ENCODE results near the gene CADPS2. TPM values are rescaled to one million over a fixed set of nuclear protein-coding genes. Genes with fewer than 3 reads are reported as not detected.
A peak's percentile ranks its signal among the peaks of the same experiment; 100 is the strongest.

Gene CADPS2
- total RNA-seq, 1 experiment from 2014 or later: 16.6 TPM

DNA sequence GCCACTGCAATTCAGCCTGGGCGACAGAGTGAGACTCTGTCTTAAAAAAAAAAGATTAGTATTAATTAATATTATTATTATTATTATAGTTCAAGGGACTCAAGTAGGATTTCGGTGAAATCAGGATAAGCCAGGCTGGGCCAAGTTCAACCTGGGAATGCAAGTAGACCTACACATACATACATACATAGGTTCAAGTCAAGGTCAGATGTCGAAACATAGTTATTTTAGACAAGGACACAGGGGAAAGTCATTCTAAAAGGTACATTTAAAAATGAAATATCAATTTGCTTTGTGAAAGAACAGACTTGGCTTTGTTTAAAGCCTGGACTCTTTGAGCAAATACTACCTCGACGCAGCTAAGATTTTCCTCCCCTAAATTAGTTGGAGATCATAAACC lies 336.7 kb downstream of the CADPS2 start:
- Histone ChIP-seq H3K4me1 (replicated peaks) (no peaks in the 10 kb centered on the region), H3K27ac (no peak overlapping the region), H3K4me3 (no peak overlapping the region), H3K36me3 (no peaks in the 10 kb centered on the region), H3K27me3 (replicated peaks) (no peaks in the 10 kb centered on the region), H3K9me3 (replicated peaks) (no peaks in the 10 kb centered on the region)
- DNase-seq (ENCODE audit: low read depth in 1 of 2, low spot score in 2 of 2): no peak

DNA sequence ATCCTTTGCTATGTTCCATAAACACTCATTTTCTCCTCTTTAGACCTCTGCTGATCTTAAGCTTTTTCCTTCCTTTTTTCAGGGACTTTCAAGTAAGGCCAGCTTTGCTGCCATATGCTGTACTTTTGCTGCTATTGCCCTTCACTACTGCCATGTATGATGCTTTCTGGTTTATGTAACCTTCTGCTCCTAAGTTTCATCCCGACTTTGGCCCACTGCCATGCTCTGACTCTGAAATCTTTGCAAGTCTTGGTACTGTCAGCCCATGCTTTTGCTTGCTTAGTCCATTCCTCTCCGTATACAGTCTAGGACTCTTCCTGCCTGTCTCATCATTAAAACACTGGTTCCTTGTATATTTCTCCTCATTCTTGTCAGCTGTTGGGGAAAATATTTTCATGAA lies 339.8 kb downstream of the CADPS2 start:
- H3K4me1 ChIP-seq (replicated peaks): no peaks in the 10 kb centered on the region
- no peak overlapping the region for H3K4me3 ChIP-seq
- H3K27ac ChIP-seq: no peak overlapping the region
- no peaks in the 10 kb centered on the region for H3K27me3 ChIP-seq (replicated peaks)
- H3K36me3 ChIP-seq: no peaks in the 10 kb centered on the region
- DNase-seq (ENCODE audit: low read depth in 1 of 2, low spot score in 2 of 2): no peak
- H3K9me3 ChIP-seq (replicated peaks): no peaks in the 10 kb centered on the region

DNA sequence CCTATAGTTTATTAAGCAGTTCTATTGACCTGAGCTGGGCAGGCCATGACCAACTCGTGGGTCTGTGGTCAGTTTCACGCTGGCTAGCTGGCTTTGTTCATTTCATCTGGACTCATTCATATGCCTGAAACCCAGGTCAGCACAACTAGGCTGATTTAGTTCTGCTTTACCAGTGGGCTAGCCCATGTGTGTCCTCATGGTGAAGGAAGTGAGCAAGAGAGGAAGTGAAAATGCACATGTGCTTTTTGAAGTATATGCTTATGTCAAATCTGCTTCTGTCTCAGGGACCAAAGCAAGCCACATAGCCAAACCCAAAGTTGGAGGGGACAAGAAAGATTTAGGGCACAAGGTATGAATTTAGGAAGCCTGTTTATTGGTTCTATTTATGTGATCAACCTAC lies 341.8 kb downstream of the CADPS2 start:
- no peaks in the 10 kb centered on the region for H3K9me3 ChIP-seq (replicated peaks)
- no peak overlapping the region for H3K27ac ChIP-seq
- no peak for DNase-seq (ENCODE audit: low read depth in 1 of 2, low spot score in 2 of 2)
- no peak overlapping the region for H3K4me3 ChIP-seq
- H3K27me3 ChIP-seq (replicated peaks): no peaks in the 10 kb centered on the region
- H3K4me1 ChIP-seq (replicated peaks): no peaks in the 10 kb centered on the region
- no peaks in the 10 kb centered on the region for H3K36me3 ChIP-seq

DNA sequence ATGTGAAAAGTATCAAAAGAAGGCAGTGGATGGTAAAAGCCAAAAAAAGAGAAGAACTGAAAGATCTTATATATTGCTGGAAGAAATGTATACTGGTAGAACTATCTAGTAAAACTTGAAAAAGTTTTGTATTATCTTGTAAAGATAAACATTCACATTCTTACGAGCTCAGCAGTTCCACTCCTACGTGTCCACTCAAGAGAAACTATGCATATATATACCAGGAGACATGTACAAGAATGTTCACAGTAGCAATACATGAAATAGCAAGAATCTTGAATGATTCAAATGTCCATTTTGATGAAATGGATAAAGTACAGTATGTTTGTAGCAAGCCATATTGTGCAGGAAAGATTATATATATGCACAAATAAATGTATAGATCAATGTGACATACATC lies 342.4 kb downstream of the CADPS2 start:
- no peaks in the 10 kb centered on the region for H3K9me3 ChIP-seq (replicated peaks)
- no peaks in the 10 kb centered on the region for H3K4me1 ChIP-seq (replicated peaks)
- no peaks in the 10 kb centered on the region for H3K36me3 ChIP-seq
- DNase-seq (ENCODE audit: low read depth in 1 of 2, low spot score in 2 of 2): no peak
- H3K27ac ChIP-seq: no peak overlapping the region
- no peaks in the 10 kb centered on the region for H3K27me3 ChIP-seq (replicated peaks)
- no peak overlapping the region for H3K4me3 ChIP-seq

DNA sequence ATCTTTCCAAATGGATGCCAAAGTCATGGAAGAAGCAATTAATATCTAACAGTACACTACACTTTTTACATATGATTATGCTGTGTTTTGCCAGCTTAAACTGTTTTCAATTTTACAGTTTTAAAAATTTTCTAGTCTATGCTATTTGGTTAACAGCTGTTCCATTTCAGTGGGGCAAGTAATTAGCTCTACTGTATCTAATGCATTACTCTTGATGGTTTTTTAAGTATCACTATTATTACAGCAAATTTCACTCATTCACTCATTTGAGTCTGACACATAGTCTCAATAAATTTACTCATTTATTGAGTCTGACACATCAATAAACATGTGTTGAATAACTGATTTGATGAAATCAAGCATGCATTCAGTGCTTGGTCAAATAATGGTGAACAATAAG lies 343.1 kb downstream of the CADPS2 start:
- Histone ChIP-seq H3K9me3 (replicated peaks) (no peaks in the 10 kb centered on the region), H3K4me1 (replicated peaks) (no peaks in the 10 kb centered on the region), H3K36me3 (no peaks in the 10 kb centered on the region), H3K27me3 (replicated peaks) (no peaks in the 10 kb centered on the region), H3K4me3 (no peak overlapping the region), H3K27ac (no peak overlapping the region)
- DNase-seq (ENCODE audit: low read depth in 1 of 2, low spot score in 2 of 2): no peak

DNA sequence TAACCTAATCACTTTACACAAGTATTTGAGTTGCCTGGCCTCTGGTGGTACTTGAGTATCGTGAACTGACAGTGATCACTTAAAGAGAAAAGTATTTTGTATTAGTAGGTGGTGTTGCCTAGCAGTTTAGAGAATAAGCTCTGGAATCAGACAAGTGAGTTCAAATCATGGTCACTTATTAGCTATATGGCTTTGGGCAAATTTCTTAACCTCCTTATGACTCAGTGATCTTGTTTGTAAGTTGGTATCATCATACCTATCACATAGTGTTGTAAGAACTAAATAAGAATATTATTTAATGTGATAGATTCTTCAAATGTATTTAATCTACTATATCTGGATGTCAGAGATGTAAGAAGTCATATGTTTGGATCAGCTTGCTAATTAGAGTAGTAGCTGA lies 351.2 kb downstream of the CADPS2 start:
- Histone ChIP-seq H3K27ac (no peak overlapping the region), H3K27me3 (replicated peaks) (no peaks in the 10 kb centered on the region; the same call in 1 of the 2 replicates), H3K9me3 (replicated peaks) (no peaks in the 10 kb centered on the region), H3K36me3 (no peaks in the 10 kb centered on the region), H3K4me3 (no peak overlapping the region), H3K4me1 (replicated peaks) (no peaks in the 10 kb centered on the region)
- DNase-seq (ENCODE audit: low read depth in 1 of 2, low spot score in 2 of 2): no peak

DNA sequence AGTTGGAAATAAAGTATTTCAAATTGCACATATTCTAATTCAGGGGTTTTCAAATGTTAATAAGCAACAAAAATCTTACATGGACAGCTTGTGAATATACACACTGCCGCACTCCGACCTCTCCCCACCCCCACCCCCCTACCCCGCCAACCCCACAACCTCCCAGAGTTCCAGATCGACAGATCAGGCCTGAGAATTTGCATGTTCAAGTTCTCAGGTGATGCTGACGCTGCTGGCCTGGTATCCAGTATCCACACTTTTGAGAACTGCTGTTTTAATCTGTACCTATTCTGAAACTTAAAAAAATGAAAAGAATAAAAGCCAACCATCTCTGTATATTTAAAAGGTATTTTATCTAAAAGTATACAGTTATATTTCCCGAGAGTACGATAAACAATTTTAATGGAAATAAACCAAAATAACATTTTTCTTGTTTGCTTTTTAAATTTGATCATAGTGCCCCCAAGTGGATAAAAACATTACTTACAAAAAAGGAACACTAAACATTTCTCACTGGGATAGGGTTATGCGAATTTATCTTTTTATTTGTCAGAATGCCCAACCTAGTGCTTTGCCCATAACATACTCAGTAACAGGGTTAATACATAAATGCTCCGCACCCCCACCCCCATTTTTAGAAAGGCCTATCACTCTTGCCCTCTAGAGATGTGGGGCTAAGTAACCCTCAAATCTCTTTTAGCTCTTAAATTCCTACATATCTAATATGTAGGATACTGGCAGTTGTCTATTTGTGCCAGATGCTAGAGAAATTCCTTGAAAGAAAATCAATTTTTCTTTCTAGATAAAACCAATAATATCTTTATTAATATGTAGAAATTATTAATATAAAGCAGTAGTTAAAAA lies 353.6 kb downstream of the CADPS2 start:
- Histone ChIP-seq H3K27me3 (replicated peaks) (no peaks in the 10 kb centered on the region; the same call in 1 of the 2 replicates), H3K36me3 (no peaks in the 10 kb centered on the region), H3K27ac (no peak overlapping the region), H3K4me3 (no peak overlapping the region), H3K9me3 (replicated peaks) (no peaks in the 10 kb centered on the region), H3K4me1 (replicated peaks) (no peaks in the 10 kb centered on the region)
- no peak for DNase-seq (ENCODE audit: low read depth in 1 of 2, low spot score in 2 of 2)

DNA sequence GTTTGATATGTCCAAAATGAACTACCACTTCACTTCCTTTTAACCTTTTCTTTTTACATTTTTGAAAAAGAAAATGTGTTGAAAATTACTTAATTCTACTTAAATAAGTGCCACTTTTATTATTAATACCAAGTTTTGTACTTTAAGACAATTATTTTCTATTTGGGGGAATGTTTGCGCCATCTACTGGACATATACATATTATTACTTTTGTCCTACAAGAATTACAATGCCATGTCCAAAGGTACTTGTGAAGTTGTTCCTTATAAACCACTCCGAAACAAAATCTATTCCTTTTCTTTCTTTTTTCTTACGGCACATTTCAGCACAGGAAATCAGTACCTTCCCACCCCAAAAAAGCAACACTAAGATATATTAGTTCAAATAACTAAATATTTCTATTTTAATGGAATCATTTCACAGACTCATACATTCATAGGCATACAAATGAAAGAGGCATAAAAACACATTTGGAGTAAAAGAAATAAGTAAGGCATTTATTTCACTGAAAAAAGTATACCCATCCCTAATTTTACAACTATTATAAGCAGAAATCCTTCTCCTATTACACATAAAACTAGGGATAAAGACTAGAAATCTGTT lies 357.3 kb downstream of the CADPS2 start:
- no peak overlapping the region for H3K4me3 ChIP-seq
- DNase-seq (ENCODE audit: low read depth in 1 of 2, low spot score in 2 of 2): peak in 1 of 2 experiments; percentile 15

DNA sequence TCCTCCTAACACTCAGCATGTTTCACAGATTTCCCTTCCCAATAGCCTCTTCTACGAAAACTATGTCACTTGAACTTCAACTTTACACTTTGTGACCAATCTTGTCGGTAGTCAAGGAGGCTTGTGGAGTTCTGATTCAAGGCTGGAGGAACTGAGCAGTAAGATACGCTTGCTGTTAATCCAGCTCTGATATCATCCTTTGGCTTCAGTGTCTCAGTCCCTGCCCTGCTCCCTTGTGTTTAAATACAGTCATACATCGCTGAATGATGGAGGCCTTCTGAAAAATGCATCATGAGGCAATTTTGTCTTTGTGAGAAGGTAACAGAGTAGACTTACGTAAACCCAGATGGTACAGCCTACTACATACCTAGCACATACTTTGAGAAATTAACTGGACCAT lies 360.9 kb downstream of the CADPS2 start:
- Histone ChIP-seq H3K27ac (no peak overlapping the region), H3K9me3 (replicated peaks) (no peaks in the 10 kb centered on the region), H3K27me3 (replicated peaks) (no peaks in the 10 kb centered on the region), H3K4me1 (replicated peaks) (no peaks in the 10 kb centered on the region), H3K36me3 (no peaks in the 10 kb centered on the region), H3K4me3 (no peak overlapping the region)
- no peak for DNase-seq (ENCODE audit: low read depth in 1 of 2, low spot score in 2 of 2)

More for the DNA sequence above, 357.3 kb downstream of the CADPS2 start:
- Histone ChIP-seq H3K27ac (no peak overlapping the region), H3K9me3 (replicated peaks) (no peaks in the 10 kb centered on the region), H3K36me3 (no peaks in the 10 kb centered on the region), H3K27me3 (replicated peaks) (no peaks in the 10 kb centered on the region), H3K4me1 (replicated peaks) (no peaks in the 10 kb centered on the region)

DNA sequence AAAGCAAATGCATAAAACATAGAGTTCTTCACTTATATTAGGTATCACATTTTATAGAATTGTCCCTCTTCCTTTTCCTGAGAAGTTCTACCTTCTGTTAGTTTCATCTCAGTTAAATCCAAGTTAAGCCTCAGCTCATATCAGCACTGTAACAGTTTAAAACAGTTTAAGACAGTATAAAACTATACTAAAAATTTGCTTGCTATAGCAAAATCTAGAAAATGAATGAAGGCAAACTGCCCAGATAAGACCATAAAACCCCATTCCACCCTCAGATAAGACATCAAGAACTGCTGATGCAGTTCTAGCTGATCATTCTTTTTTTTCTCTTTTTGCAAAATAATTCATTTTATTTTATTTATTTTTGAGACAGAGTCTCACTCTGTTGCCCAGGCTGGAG lies 364.5 kb downstream of the CADPS2 start:
- Histone ChIP-seq H3K27me3 (replicated peaks) (no peaks in the 10 kb centered on the region), H3K4me3 (no peak overlapping the region), H3K36me3 (no peaks in the 10 kb centered on the region), H3K9me3 (replicated peaks) (no peaks in the 10 kb centered on the region), H3K4me1 (replicated peaks) (no peaks in the 10 kb centered on the region), H3K27ac (no peak overlapping the region)
- no peak for DNase-seq (ENCODE audit: low read depth in 1 of 2, low spot score in 2 of 2)

DNA sequence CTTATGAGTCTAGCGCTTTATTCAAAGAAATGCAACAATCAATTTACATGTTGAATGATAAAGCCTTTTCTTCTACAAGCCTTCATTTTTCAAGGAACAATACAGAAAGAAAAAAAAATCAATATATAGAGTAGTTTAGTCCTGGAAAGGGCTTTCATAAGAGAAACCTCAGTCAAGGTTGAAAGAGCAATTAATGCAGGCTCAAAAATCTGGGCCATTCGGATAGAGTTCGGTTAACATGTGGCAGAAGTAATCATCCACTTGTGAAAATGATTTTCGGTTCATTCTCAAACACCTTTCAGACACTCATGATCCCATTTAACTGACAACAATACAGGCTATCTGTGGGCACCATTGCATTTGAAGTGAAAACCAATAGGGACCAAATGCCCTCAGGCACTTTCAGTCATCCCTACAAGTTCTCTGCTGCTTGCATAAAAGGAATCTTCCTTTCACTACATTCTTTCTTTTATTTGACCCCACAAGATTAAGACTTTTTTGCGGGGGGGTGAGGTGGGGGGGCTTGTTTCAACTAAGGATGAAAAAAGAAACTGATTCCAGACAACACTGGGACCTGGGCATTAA lies 365.2 kb downstream of the CADPS2 start:
- Histone ChIP-seq H3K27me3 (replicated peaks) (no peaks in the 10 kb centered on the region), H3K4me1 (replicated peaks) (no peaks in the 10 kb centered on the region), H3K9me3 (replicated peaks) (no peaks in the 10 kb centered on the region), H3K36me3 (no peaks in the 10 kb centered on the region), H3K27ac (no peak overlapping the region), H3K4me3 (no peak overlapping the region)
- no peak for DNase-seq (ENCODE audit: low read depth in 1 of 2, low spot score in 2 of 2)

DNA sequence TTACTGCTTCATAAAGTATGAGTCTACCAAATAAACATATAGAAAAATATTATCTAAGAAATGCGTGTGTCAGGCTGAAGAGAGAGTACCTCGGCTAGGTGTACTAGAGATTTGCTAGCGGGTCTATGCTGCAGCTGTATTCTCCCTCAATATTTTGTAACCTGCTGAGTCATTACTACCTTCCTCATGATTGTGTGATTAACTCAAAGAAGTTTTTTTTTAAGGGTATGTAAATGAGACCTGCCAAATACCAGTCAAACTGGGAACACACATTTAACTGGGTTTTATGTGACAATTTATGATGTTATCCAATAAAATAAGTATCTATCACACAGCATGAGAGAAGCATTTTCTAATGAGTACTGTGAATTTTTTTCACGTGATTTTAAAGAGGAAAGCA lies 367.8 kb downstream of the CADPS2 start:
- Histone ChIP-seq H3K4me1 (replicated peaks) (no peaks in the 10 kb centered on the region), H3K4me3 (no peak overlapping the region), H3K27me3 (replicated peaks) (no peaks in the 10 kb centered on the region), H3K27ac (no peak overlapping the region), H3K9me3 (replicated peaks) (no peaks in the 10 kb centered on the region), H3K36me3 (no peaks in the 10 kb centered on the region)
- no peak for DNase-seq (ENCODE audit: low read depth in 1 of 2, low spot score in 2 of 2)

DNA sequence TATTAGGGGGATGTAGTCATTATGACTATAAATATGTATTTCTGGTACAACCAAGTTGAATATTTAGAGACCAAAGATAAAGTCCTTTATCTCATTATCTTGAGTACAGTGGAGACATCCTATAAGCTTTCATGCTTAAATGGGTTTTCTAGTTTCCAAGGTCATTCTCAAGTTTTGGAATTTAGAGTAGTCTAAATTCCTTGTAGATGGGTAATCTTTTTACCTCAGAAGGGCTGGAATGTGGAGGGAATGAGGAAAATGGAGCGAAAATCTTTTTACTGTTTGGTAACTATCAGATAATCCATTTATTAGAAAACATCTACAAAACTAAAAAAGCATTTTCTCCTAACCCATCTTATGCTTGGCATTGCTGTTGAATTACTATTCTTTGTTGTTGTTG lies 368.7 kb downstream of the CADPS2 start:
- Histone ChIP-seq H3K4me3 (no peak overlapping the region), H3K36me3 (no peaks in the 10 kb centered on the region)
- no peak for DNase-seq (ENCODE audit: low read depth in 1 of 2, low spot score in 2 of 2)

DNA sequence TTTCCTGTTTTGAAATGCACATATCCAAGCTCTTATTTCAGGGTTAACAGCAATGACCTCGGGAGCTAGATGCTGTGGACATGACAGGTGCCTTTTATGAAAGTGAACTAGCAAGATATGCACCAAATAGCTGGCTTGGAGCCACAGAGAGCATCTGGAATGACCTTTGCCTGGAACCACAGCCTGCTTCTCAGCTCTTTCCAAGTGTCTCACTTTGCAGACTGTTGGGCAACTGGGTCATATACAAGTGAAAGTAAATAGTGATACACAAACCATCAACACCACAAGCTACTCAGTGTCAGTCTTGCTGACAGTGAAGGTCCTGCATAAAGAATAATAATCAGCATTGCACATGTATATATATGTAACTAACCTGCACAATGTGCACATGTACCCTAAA lies 370.9 kb downstream of the CADPS2 start:
- DNase-seq (ENCODE audit: low read depth in 1 of 2, low spot score in 2 of 2): no peak
- Histone ChIP-seq H3K4me3 (no peak overlapping the region), H3K36me3 (no peaks in the 10 kb centered on the region), H3K9me3 (replicated peaks) (no peaks in the 10 kb centered on the region), H3K4me1 (replicated peaks) (no peaks in the 10 kb centered on the region), H3K27me3 (replicated peaks) (no peaks in the 10 kb centered on the region), H3K27ac (no peak overlapping the region)

More for the DNA sequence above, 368.7 kb downstream of the CADPS2 start:
- Histone ChIP-seq H3K4me1 (replicated peaks) (no peaks in the 10 kb centered on the region), H3K9me3 (replicated peaks) (no peaks in the 10 kb centered on the region), H3K27ac (no peak overlapping the region), H3K27me3 (replicated peaks) (no peaks in the 10 kb centered on the region)

Measured in SJSA1 (cell line).